DMS79 (cell line): Measurements from ENCODE around the gene YY1.

Experiments used
- DNase-seq: peaks from one replicate; lab custom pipeline; 2025; lab: John Stamatoyannopoulos, UW

The YY1 gene

DNA sequence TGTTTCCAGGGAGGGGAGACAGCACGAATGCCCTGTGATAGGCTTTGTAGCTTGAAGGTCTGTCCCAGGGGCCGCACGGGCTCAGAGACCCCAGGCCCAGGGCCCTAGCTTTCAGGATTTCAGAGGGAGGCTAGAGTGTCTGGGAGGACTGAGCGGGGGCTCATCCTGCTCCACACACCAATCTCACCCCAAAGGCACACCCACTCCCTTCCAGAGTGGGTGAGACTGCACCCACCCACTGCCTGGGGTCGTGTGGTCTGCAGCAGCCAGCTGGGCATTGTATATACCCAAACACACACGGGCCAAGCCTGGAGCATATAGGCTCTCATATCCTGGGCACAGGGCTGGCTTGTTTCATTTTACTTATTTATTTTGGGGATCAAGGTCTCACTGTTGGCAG is 78.4 kb downstream of the YY1 start:
- no peak for DNase-seq

DNA sequence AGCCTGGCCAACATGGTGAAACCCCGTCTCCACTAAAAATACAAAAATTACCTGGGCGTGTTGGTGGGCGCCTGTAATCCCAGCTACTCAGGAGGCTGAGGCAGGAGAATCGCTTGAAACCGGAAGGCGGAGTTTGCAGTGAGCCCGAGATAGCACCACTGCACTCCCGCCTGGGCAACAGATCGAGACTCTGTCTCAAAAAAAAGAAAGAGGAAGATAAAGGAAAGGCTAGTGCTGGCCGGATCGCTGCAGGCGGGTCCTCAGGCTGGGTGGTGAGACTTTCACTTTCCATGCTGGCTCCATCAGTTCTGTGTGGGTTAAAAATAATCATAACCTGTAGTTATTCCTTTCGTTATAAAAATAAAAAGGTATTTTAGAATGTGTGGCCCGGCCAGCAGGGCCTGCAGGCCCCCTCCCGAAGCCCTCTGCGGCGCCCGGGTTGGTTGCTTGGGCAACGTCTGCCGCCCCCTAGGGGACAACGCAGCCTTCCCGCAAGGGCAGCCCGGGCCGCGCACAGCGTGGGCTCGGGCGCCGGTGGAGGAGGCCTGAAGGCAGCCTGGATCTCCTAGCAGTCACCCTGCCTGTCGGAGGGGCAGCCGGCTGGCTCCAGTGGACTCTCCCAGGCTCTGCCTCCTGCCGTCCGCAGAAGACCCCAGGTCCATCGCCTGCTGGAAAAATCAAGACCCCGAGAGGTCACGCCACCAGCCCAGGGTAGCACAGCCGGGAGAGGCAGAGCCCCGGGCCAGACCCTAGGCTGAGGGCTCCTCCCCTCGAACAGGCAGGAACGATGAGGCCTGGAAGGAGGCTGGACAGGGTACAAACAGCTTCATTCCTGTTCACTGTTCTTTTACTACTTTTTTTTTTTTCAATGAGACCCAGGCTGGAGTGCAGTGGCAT is 79.2 kb downstream of the YY1 start:
- DNase-seq = no peak

DNA sequence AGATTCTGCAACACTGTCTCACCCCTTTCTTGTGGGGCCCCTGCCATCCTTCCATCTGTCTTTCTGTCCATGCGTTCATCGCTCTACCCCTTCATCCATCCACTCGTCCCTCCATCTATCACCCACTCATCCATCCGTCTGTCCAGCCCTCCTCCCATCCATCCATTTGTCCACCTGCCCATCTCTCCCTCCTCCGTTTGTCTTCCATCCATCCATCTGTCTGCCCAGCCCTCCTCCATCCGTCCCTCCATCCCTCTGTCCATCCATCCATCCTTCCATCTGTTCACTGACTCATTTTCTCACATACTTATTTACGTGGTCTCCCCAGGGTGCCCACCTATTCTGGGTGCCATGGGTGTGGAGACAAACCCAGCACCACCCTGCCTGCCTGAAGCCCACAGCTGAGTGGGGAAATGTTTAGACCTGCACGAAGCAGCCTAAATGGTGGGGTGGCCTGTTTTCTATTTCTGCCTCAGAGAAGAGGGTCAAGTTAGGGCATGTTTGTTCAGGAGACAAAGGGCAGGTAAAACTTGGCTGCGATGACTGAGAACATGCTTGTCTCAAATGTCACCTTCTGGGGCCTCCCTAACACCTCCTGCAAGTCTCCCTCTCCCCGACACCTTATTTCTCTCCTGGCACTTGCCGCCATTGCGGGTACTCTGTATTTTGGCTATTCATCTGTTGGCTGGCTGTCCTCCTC is 81.4 kb downstream of the YY1 start:
- no peak for DNase-seq

DNA sequence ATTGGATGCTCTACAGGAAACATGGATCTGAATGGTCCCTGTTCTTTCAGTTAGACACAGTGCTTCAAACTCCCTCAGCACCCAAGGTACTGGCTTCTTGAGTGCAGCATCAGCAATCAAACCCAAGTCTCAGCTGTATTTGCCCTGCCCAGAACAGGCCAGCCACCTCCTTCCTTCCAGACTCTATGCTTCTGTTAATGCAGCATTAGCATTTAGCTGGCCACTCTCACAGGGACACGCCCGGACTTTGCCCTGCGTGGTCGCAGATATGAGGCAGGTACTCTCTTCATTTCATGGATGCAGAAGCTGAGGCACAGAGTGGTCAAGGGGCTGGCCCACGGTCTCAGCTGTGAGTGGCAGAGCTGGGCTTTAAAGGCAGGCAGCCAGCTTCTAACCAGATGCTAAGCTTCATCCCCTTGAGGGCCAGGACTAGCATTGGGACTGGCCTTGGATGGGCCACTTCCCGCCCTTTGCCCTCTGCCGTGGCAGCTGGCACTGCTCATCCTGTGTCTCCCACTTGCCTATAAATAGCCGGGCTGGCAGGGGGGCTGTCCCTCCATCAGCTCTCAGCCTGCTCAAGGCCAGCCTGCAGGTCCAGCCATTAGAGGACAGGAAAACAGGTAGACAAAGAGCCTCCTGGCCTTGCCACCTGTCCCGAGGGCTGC is 82.7 kb downstream of the YY1 start:
- no peak for DNase-seq

DNA sequence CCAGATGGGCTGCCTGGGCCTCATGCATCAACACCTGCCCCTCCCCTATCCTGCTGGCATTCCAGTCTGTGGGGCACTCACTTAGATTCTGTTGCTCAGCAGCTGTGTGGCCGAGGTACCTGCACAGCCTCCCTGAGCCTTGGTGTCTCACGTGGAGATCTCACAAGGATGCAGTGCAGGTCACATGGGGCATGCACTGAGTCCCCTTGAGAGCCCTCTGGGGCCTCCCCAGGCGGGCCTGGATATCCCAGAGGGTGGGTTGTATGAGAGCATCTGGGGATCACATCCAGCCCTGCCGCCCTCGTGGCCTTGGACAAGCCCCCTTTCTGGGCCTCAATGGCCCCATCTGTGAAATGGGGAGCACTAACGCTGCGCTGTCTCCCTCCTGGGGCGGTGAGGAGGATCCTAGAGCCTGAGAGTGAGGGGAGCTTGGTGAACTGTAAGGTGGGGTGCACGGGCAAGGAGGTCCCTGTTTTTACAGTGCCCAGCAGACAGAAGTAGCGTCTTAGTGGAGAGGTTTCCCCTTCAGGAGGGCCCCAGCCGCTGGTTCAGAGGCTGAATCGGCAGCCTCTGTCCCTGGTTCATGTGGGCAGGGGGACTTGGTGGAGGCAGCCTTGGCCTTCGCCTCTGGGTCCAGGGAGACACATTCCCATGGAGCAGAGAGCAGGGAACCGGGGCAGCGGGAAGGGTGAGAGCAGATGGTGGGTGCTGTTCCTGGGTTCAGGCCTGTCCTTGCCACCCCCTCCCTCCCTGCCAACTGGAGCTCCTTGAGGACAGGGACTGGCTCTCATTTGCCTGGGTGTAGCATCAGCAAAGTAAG is 83.4 kb downstream of the YY1 start:
- no peak for DNase-seq

DNA sequence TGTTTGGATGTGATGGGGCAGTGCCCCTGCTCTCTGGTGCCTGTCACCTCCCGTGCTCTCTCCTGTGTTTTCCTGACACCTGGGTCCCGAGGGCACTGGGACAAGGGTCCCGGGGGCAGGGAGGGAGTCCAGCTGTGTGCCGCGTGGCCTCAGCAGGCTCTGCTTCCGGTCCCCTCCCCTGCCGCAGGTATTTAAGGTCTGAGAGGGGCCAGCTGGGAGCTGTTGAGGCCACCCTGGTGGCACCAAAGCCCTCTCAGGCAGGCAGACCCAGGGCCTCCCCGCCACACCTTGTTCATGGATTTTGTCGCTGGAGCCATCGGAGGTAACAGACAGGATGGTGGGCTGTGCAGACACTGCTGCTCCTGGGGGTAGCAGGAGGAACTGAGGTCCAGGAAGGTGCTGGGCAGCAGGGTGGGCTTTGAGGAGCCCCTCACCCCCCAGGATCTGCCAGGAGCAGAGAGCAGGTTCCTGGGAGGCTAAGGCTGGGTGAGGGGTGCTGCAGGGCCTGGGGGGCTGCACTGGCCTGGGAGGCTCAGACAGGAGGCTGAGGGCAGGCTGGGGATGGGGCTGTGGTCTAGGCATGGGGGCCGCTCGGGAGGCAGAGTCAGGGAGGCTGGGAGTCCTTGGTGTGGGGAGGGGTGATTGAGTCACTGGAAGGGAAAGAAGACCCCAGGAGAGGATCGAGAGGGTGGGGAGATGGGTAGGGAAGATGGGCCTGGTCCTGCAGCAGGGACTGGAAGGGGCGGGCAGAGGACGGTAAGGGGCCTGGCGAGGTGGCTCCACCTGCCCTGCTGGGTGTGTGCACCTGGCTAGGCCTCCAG is 84.4 kb downstream of the YY1 start, which contains the start of gene SLC25A47:
Gene SLC25A47, plus strand, starts transcription at position 219 of the 821 bp plus-strand sequence. Its CDS starts 76 bp downstream, at position 295.
- no peak for DNase-seq

DNA sequence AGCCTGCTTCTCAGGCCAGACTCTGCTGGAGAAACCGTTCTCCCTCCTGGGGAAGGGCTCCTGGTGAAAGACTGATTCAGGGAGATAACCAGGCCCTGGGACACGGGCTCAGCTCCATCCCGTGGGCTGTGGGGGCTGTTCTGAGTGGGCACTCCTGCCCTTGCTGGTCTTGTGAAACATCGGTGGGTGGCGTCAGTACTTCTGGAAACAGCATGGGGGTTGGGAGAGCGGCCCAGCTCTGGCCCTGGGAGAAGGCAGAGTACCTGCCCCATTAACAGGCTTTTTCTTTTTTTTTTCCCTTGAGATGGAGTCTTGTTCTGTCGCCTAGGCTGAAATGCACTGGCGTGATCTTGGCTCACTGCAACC is 85.0 kb downstream of the YY1 start:
- no peak for DNase-seq

DNA sequence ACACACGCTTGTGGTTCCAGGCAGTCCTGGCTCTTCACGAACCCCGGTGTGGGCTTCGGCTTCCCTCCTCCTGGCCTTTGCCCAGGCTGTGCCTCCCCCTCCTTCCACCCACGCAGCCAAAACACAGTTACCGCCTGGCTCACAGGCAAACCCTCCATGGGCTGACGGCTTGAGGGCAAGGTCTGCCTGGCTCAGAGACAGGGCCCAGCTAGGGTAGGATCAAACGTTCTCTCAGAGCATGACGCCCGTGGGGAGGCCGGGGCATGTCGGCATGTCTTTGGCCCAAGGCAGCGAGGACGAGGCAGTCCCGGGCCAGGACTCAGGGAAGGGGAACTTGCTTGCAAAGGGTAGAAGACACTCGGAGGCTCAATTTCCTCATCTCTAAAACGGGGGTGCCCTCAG is 86.3 kb downstream of the YY1 start:
- no peak for DNase-seq

DNA sequence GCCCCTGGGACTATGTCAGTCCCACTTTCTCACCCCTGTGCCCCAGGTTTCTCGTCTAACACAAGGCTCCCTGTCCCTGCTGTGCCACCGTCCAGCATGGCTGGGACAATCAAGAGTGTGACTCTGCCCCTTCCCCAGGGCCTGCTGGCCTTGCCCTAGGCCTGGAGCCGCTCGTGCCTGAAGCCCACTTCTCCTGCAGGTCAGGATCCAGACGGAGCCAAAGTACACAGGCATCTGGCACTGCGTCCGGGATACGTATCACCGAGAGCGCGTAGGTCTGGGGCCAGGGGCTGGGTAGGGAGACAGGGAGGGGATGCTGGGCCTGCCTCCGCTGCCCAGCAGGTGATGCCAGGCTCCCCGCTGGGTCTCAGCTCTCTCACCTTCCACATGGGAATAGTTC is 87.0 kb downstream of the YY1 start:
- DNase-seq = no peak

DNA sequence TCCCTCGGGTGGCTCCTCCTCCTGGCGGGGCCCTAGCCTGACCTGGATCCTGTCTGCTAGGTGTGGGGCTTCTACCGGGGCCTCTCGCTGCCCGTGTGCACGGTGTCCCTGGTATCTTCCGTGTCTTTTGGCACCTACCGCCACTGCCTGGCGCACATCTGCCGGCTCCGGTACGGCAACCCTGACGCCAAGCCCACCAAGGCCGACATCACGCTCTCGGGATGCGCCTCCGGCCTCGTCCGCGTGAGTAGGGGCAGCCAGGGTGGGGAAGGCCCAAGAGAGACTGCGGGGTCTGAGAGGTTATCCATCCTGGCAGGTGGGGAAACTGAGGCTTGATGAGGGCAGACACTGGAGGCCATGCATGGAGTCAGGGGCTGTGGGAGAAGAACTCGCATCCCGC is 88.2 kb downstream of the YY1 start:
- no peak for DNase-seq

DNA sequence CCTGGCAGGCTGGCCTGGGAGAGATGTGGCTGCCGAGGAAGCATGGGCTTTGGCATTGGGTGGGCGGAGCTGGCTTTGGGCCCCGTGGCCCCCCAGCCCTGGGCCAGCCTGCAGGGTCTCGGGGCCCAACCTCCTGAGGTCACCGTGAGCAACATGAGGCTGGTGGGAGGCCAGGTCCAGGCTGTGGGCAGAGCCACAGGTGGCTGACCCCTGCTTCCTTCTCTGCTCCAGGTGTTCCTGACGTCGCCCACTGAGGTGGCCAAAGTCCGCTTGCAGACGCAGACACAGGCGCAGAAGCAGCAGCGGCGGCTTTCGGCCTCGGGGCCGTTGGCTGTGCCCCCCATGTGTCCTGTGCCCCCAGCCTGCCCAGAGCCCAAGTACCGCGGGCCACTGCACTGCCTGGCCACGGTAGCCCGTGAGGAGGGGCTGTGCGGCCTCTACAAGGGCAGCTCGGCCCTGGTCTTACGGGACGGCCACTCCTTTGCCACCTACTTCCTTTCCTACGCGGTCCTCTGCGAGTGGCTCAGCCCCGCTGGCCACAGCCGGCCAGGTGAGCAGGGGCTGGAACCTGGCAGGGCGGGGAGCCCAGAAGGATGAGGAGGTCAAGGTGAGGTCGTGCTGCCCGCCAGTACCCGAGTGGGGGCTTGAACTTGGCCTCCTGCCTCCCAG is 89.7 kb downstream of the YY1 start:
- DNase-seq = no peak

DNA sequence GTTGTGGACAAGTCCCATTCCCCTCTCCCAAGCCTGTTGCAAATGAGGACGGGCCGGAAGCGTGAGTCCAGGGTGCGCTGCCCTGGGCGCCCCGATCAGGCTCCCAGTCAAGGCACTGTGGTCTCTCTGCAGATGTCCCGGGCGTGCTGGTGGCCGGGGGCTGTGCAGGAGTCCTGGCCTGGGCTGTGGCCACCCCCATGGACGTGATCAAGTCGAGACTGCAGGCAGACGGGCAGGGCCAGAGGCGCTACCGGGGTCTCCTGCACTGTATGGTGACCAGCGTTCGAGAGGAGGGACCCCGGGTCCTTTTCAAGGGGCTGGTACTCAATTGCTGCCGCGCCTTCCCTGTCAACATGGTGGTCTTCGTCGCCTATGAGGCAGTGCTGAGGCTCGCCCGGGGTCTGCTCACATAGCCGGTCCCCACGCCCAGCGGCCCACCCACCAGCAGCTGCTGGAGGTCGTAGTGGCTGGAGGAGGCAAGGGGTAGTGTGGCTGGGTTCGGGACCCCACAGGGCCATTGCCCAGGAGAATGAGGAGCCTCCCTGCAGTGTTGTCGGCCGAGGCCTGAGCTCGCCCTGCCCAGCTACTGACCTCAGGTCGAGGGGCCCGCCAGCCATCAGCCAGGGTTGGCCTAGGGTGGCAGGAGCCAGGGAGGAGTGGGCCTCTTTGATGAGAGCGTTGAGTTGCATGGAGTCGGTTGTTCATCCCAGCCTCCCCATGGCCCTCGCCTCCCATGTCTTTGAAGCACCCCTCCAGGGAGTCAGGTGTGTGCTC is 90.5 kb downstream of the YY1 start:
- DNase-seq = no peak

DNA sequence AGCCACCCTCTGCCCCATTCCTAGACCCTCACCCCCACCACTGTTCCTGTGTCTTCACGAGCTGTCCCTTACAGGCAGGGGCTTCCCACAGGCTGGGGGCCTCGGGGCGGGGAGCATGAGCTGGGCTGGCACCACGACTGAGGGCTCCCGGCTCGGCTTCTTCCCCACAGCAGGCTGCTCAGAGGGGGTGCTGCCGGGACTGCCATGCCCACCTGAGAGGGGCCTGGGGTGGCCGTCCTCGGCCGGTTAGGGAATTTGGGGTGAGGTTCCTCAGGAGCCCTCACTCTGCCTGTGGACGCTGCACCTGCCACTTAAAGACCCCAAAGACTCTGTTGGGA is 91.0 kb downstream of the YY1 start:
- no peak for DNase-seq

DNA sequence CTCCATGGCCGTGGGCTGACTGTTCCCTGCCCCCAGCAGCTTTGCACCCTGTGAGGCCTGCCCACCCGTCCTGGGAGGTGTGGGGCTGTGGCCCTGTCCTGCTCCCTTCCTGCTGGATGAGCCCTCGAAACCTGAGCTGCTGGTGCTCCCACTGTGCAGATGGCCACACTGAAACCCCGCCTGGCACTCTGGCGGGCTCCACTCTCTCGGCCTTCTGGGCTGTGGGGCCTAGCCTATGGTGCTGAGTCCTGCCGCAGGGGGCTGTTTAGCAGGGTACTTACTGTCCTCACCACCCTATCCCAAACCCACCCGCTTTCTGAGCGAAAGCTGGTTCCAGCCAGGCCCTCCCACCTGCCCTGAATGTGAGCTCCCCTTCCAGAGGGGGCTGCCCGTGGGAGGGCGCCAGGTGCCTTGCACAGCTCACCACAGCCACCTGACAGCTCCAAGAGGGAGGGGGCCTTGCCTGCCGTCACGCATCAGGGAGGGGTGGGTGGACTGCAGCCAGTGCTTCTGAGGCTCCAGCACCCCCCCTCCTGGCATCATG is 91.5 kb downstream of the YY1 start:
- DNase-seq = no peak

DNA sequence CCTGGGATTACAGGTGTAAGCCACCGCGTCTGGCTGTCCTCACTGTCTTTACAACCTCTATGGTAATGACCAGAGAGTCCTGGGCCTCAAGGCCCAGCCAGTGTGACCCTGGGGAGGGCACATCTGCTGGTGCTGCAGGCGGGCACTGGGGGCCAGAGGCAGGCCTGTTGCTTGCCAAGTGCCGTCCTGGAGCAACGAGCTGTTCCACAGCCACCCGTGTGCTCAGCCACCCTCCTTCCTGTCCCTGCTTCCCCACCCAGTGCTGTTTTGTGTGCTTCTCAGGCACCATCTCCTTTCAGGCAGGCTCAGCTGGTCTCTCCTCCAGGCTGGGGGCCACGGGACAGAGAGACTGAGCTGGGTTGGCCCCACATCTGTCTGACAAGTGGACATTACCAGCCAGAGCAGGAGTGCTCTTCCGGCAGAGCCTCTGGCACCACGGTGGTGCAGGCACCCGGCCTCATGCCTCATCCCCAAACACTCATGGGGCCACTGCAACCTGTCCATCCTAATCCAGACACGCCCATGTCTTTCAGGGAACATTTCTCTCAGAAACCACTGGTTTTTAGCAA is 93.2 kb downstream of the YY1 start:
- DNase-seq = no peak
